GM19463 (cell line): ENCODE results near the gene BDKRB2.
"Not testable (repeated sequence)": the region's sequence is repeated elsewhere in the genome, so short reads cannot be mapped to it uniquely, and the experiment has no call there.

Source experiments
- ATAC-seq: cut with Tn5 transposase; IDR thresholded peaks from one replicate; pipeline ENCODE4 v1.9.1; 2021; ENCODE audit warnings: mild to moderate bottlenecking, moderate library complexity; ENCODE audit not compliant: unreplicated experiment

Gene BDKRB2

GRCh38 chr14:96221841-96222240 lies 17.2 kb downstream of the BDKRB2 start:
- no peak for ATAC-seq

GRCh38 chr14:96224480-96225096 lies 19.9 kb downstream of the BDKRB2 start:
- no peak for ATAC-seq

GRCh38 chr14:96225213-96225612 lies 20.6 kb downstream of the BDKRB2 start:
- ATAC-seq = no peak

- ATAC-seq = no peak
Measured at GRCh38 chr14:96225745-96226151, 21.1 kb downstream of the BDKRB2 start.

GRCh38 chr14:96227428-96227827 lies 22.8 kb downstream of the BDKRB2 start:
- no peak for ATAC-seq

GRCh38 chr14:96229315-96229714 lies 24.7 kb downstream of the BDKRB2 start:
- no peak for ATAC-seq

GRCh38 chr14:96231056-96231455 lies 26.4 kb downstream of the BDKRB2 start:
- ATAC-seq = no peak

- no peak for ATAC-seq
Measured at GRCh38 chr14:96231526-96232130, 27.0 kb downstream of the BDKRB2 start.

GRCh38 chr14:96232506-96232905 lies 27.9 kb downstream of the BDKRB2 start:
- no peak for ATAC-seq

GRCh38 chr14:96233661-96234060 lies 29.0 kb downstream of the BDKRB2 start:
- ATAC-seq = no peak

- no peak for ATAC-seq
Measured at GRCh38 chr14:96235426-96235825, 30.8 kb downstream of the BDKRB2 start.

GRCh38 chr14:96237641-96238040 lies 33.0 kb downstream of the BDKRB2 start:
- no peak for ATAC-seq

GRCh38 chr14:96238676-96239265 lies 34.1 kb downstream of the BDKRB2 start:
- ATAC-seq = no peak

GRCh38 chr14:96239711-96240141 lies 35.1 kb downstream of the BDKRB2 start:
- no peak for ATAC-seq

GRCh38 chr14:96240641-96241040 lies 36.0 kb downstream of the BDKRB2 start:
- ATAC-seq = no peak

GRCh38 chr14:96242126-96242525 lies 37.5 kb downstream of the BDKRB2 start:
- no peak for ATAC-seq

- no peak for ATAC-seq
Measured at GRCh38 chr14:96243785-96244184, 39.1 kb downstream of the BDKRB2 start.

- not testable (repeated sequence) for ATAC-seq
Measured at GRCh38 chr14:96245074-96245473, 40.4 kb downstream of the BDKRB2 start.

GRCh38 chr14:96245710-96246538 lies 41.3 kb downstream of the BDKRB2 start:
- ATAC-seq = no peak

GRCh38 chr14:96246539-96246847 lies 41.9 kb downstream of the BDKRB2 start:
- no peak for ATAC-seq

- no peak for ATAC-seq
Measured at GRCh38 chr14:96247031-96247430, 42.4 kb downstream of the BDKRB2 start.

GRCh38 chr14:96249029-96249428 lies 44.4 kb downstream of the BDKRB2 start:
- ATAC-seq = no peak
